Stimulated activated CD8-positive, alpha-beta memory T cell treated with anti-CD3 and anti-CD28 coated beads, Interleukin-2, amount 100 ng/mL, for 48 hours (primary cell): ENCODE data around the gene RXRG.

Experiments
- DNase-seq, 2 donors: peaks; one replicate each; pipeline ENCODE4 v3.0.0-alpha.2; 2020; ENCODE audit warnings: low read depth in 2 of 2

Gene RXRG

GRCh38 chr1:165369255-165369848 lies 75.6 kb downstream of the RXRG start:
- DNase-seq, result peak; percentile 32 to 54

GRCh38 chr1:165367375-165367993 lies 77.4 kb downstream of the RXRG start:
- peak; percentile 69 to 77 for DNase-seq

GRCh38 chr1:165365341-165365740 lies 79.6 kb downstream of the RXRG start:
- no peak for DNase-seq

- no peak for DNase-seq
Observed at GRCh38 chr1:165364568-165365133, 80.3 kb downstream of the RXRG start.

- DNase-seq, result no peak
Observed at GRCh38 chr1:165356876-165357275, 88.0 kb downstream of the RXRG start.

GRCh38 chr1:165355977-165356811 lies 88.7 kb downstream of the RXRG start, which contains the start of gene LMX1A:
LMX1A (minus strand) TSS chr1:165356715; CDS start chr1:165355559, 1,156 bp downstream.
- no peak for DNase-seq

- DNase-seq, result no peak
Observed at GRCh38 chr1:165355139-165355976, 89.6 kb downstream of the RXRG start.

- DNase-seq, result no peak
Observed at GRCh38 chr1:165354739-165355138, 90.2 kb downstream of the RXRG start.

GRCh38 chr1:165353731-165354671 lies 90.9 kb downstream of the RXRG start:
- no peak for DNase-seq

GRCh38 chr1:165352442-165353293 lies 92.3 kb downstream of the RXRG start:
- no peak for DNase-seq

GRCh38 chr1:165351863-165352441 lies 93.0 kb downstream of the RXRG start:
- DNase-seq, result no peak
